ENCODE data around the gene HCRTR1. TPM values are rescaled to one million over a fixed set of nuclear protein-coding genes. Genes with fewer than 3 reads are reported as not detected.

Gene HCRTR1
- total RNA-seq, 4 donors from 2014 or later, result 0.42 TPM; not detected in 3

DNA sequence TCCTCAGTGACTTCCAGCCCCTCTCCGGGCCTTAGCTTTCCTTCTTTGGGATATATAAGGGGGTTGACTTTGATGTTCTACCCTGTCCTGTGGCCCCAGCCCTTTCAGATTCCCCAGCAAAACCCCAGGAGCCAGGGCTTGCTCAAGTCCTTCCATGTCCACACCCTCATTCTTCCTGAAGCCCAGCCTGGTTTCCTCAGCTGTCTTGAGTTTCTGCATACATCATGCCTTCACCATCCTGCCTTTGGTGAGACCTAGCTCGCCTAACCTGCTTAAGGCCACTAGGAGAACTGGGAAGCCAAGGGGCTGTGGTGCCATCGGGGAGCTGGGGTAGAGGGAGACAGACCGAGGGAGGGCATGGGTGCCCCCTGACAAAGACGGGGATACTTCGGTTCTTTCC, 44.4 kb downstream of the HCRTR1 start:
- H3K4me3 ChIP-seq (ENCODE audit: low read depth, poor library complexity, severe bottlenecking), result no peak overlapping the region
- 89% methylated on average over 6 of the region's 6 CpGs for WGBS, 2 donors
- intact Hi-C loops (cut with DNase I; ENCODE audit: low total_unique reads), result no loop called here
- TF ChIP-seq, protein P1, sequence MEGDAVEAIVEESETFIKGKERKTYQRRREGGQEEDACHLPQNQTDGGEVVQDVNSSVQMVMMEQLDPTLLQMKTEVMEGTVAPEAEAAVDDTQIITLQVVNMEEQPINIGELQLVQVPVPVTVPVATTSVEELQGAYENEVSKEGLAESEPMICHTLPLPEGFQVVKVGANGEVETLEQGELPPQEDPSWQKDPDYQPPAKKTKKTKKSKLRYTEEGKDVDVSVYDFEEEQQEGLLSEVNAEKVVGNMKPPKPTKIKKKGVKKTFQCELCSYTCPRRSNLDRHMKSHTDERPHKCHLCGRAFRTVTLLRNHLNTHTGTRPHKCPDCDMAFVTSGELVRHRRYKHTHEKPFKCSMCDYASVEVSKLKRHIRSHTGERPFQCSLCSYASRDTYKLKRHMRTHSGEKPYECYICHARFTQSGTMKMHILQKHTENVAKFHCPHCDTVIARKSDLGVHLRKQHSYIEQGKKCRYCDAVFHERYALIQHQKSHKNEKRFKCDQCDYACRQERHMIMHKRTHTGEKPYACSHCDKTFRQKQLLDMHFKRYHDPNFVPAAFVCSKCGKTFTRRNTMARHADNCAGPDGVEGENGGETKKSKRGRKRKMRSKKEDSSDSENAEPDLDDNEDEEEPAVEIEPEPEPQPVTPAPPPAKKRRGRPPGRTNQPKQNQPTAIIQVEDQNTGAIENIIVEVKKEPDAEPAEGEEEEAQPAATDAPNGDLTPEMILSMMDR (IDR thresholded peaks at IDR 0.05), result no peak
- no peak for TF ChIP-seq POLR2A (IDR thresholded peaks at IDR 0.05)
- no peak for DNase-seq (ENCODE audit: low spot score in 2 of 2)

DNA sequence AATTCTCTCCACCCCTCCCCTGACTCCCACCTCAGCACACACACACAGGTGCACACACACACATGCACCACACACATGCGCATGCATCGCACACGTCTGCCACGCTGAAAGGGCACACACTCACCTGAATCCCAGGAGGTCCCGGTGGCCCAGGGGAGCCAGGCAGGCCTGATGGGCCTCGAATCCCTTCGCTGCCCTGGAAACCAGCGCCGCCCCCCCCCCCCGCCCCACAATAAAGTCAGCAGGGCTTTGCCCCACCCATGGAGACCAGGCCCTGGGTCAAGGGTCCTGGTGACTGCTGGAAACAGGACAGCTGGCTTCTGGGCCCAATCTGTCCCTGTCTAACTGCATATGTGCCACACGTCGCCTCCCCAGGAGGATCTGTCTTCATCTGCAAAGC, 45.0 kb downstream of the HCRTR1 start:
- H3K4me3 ChIP-seq (ENCODE audit: low read depth, poor library complexity, severe bottlenecking), result no peak overlapping the region
- DNase-seq (ENCODE audit: low spot score in 2 of 2), result no peak
- TF ChIP-seq POLR2A (IDR thresholded peaks at IDR 0.05), result no peak
- TF ChIP-seq, protein P1 (IDR thresholded peaks at IDR 0.05), result no peak
- 77 to 92% methylated on average over 10 of the region's 12 CpGs for whole genome bisulfite sequencing, 2 donors
- intact Hi-C loops (cut with DNase I; ENCODE audit: low total_unique reads), result no loop called here

GRCh38 chr1:31663622-31664452, 46.3 kb downstream of the HCRTR1 start:
- intact Hi-C loops (cut with DNase I; ENCODE audit: low total_unique reads), result no loop called here
- H3K4me3 ChIP-seq (ENCODE audit: low read depth, poor library complexity, severe bottlenecking), result no peak overlapping the region
- peak in 1 of 2 donors; percentile 93 for DNase-seq (ENCODE audit: low spot score in 2 of 2)
- TF ChIP-seq, protein P1 (IDR thresholded peaks at IDR 0.05), result peak in 1 of 3 donors; percentile 72
- TF ChIP-seq POLR2A (IDR thresholded peaks at IDR 0.05), result no peak
- 62 to 65% methylated on average over 9 of the region's 9 CpGs for WGBS, 2 donors

- intact Hi-C loops (cut with DNase I; ENCODE audit: low total_unique reads), result no loop called here
- WGBS, 2 donors, result 79 to 81% methylated on average over 9 of the region's 9 CpGs
- no peak overlapping the region for H3K4me3 ChIP-seq (ENCODE audit: low read depth, poor library complexity, severe bottlenecking)
- DNase-seq (ENCODE audit: low spot score in 2 of 2), result no peak
- TF ChIP-seq, protein P1 (IDR thresholded peaks at IDR 0.05), result no peak
- no peak for TF ChIP-seq POLR2A (IDR thresholded peaks at IDR 0.05)
Observed at GRCh38 chr1:31664528-31664927, 47.0 kb downstream of the HCRTR1 start.

- no peak for DNase-seq (ENCODE audit: low spot score in 2 of 2)
- intact Hi-C loops (cut with DNase I; ENCODE audit: low total_unique reads), result no loop called here
- TF ChIP-seq POLR2A (IDR thresholded peaks at IDR 0.05), result no peak
- TF ChIP-seq, protein P1 (IDR thresholded peaks at IDR 0.05), result no peak
- no peak overlapping the region for H3K4me3 ChIP-seq (ENCODE audit: low read depth, poor library complexity, severe bottlenecking)
- 81 to 88% methylated on average over 7 of the region's 7 CpGs for WGBS, 2 donors
Observed at GRCh38 chr1:31665234-31665878, 47.9 kb downstream of the HCRTR1 start.
